GM13977 (cell line): ENCODE measurements around the gene SNX30.

ENCODE experiments used
- DNase-seq: peaks from one replicate; pipeline ENCODE4 v3.0.0; 2012; ENCODE audit warnings: low spot score
- CTCF ChIP-seq: IDR thresholded peaks from 2 replicates; pipeline ENCODE4 v1.5.1; 2012; ENCODE audit warnings: mild to moderate bottlenecking, control low read depth; ENCODE audit not compliant: insufficient read depth; ENCODE audit errors: extremely low read depth, missing control alignments
- in situ Hi-C: fragments of 300-500 bp; cut with MboI; formaldehyde crosslinking; loops from one replicate; pipeline ENCODE4 v1.12.0; 2022; ENCODE audit warnings: low sequenced_read_pairs, low pct_unique_long_range_greater_than_20kb, mixed read lengths, inconsistent platforms; ENCODE audit not compliant: unreplicated experiment

Gene SNX30

GRCh38 chr9:112869917-112870316 is 119.4 kb downstream of the SNX30 start:
- no peak for DNase-seq
- in situ Hi-C loops: no loop called here

GRCh38 chr9:112870556-112870955 is 120.0 kb downstream of the SNX30 start:
- in situ Hi-C loops: no loop called here
- no peak for TF ChIP-seq CTCF
- DNase-seq: no peak

More at GRCh38 chr9:112869917-112870316, 119.4 kb downstream of the SNX30 start:
- no peak for TF ChIP-seq CTCF

- in situ Hi-C loops: no loop called here
- no peak for DNase-seq
- TF ChIP-seq CTCF: no peak
These were observed 121.5 kb downstream of the SNX30 start for GRCh38 chr9:112872019-112872418.

GRCh38 chr9:112873773-112874405 is 123.3 kb downstream of the SNX30 start:
- in situ Hi-C loops: no loop called here
- no peak for TF ChIP-seq CTCF
- no peak for DNase-seq

GRCh38 chr9:112878752-112879151 is 128.2 kb downstream of the SNX30 start:
- in situ Hi-C loops: no loop called here
- no peak for DNase-seq
- no peak for TF ChIP-seq CTCF

GRCh38 chr9:112880650-112881049 is 130.1 kb downstream of the SNX30 start:
- TF ChIP-seq CTCF: no peak
- DNase-seq: no peak
- in situ Hi-C loops: no loop called here
